ENCODE results near the gene MMD2. TPM values are rescaled to one million over a fixed set of nuclear protein-coding genes. Genes with fewer than 3 reads are reported as not detected.
A peak's percentile ranks its signal among the peaks of the same experiment; 100 is the strongest.
"Not testable (repeated sequence)": the region's sequence is repeated elsewhere in the genome, so short reads cannot be mapped to it uniquely, and the experiment has no call there.

MMD2 gene
- total and polyA plus RNA-seq, 4 donors, result not detected

GRCh38 chr7:4981295-4981890 is 22.4 kb upstream of the MMD2 start:
- not testable (repeated sequence) for H3K27ac ChIP-seq (ENCODE audit: low read depth in 1 of 2, low read length in 1 of 2); ATAC-seq (ENCODE audit: insufficient read depth, low FRiP score); DNase-seq; H3K27me3 ChIP-seq (ENCODE audit: control insufficient read depth in 3 of 3, insufficient read depth in 3 of 3, low read length in 2 of 3); H3K4me3 ChIP-seq; H3K9ac ChIP-seq (ENCODE audit: insufficient read depth in 1 of 2, low read length in 2 of 2); H3K9me3 ChIP-seq (ENCODE audit: control insufficient read depth in 4 of 4, insufficient read depth in 3 of 4, low read length in 3 of 4); H3K4me1 ChIP-seq (ENCODE audit: control insufficient read depth in 5 of 5, insufficient read depth in 5 of 5, low read length in 5 of 5)
- H3K36me3 ChIP-seq (ENCODE audit: control insufficient read depth in 4 of 4, insufficient read depth in 4 of 4, low read length in 4 of 4), result peaks cover 10 to 26% (median 22%) of the 10 kb centered on the region in 4 donors
- 97% methylated on average over 17 of the region's 17 CpGs for WGBS, 2 donors

- DNase-seq; H3K27ac ChIP-seq (ENCODE audit: low read depth in 1 of 2, low read length in 1 of 2); H3K9me3 ChIP-seq (ENCODE audit: control insufficient read depth in 4 of 4, insufficient read depth in 3 of 4, low read length in 3 of 4); H3K4me1 ChIP-seq (ENCODE audit: control insufficient read depth in 5 of 5, insufficient read depth in 5 of 5, low read length in 5 of 5); H3K9ac ChIP-seq (ENCODE audit: insufficient read depth in 1 of 2, low read length in 2 of 2); H3K4me3 ChIP-seq; ATAC-seq (ENCODE audit: insufficient read depth, low FRiP score); H3K27me3 ChIP-seq (ENCODE audit: control insufficient read depth in 3 of 3, insufficient read depth in 3 of 3, low read length in 2 of 3): not testable (repeated sequence)
- H3K36me3 ChIP-seq (ENCODE audit: control insufficient read depth in 4 of 4, insufficient read depth in 4 of 4, low read length in 4 of 4), result peaks cover 1 to 17% (median 11%) of the 10 kb centered on the region in 4 donors
- 96 to 97% methylated on average over 13 of the region's 13 CpGs for WGBS, 2 donors
Measured at GRCh38 chr7:4975626-4976025, 16.6 kb upstream of the MMD2 start.

GRCh38 chr7:4973728-4974198 is 14.8 kb upstream of the MMD2 start:
- Histone ChIP-seq H3K4me1 (ENCODE audit: control insufficient read depth in 5 of 5, insufficient read depth in 5 of 5, low read length in 5 of 5) (peaks cover 0 to 4% (median 0%) of the 10 kb centered on the region in 5 donors), H3K9me3 (ENCODE audit: control insufficient read depth in 4 of 4, insufficient read depth in 3 of 4, low read length in 3 of 4) (no peaks in the 10 kb centered on the region), H3K9ac (ENCODE audit: insufficient read depth in 1 of 2, low read length in 2 of 2) (peak overlapping the region; percentile 28 to 68), H3K36me3 (ENCODE audit: control insufficient read depth in 4 of 4, insufficient read depth in 4 of 4, low read length in 4 of 4) (peaks cover 0 to 11% (median 11%) of the 10 kb centered on the region in 4 donors), H3K27me3 (ENCODE audit: control insufficient read depth in 3 of 3, insufficient read depth in 3 of 3, low read length in 2 of 3) (no peaks in the 10 kb centered on the region), H3K27ac (ENCODE audit: low read depth in 1 of 2, low read length in 1 of 2) (peak overlapping the region; percentile 77 to 92), H3K4me3 (peak overlapping the region; percentile 59)
- 3 to 4% methylated on average over 40 to 41 of the region's 41 CpGs for WGBS, 2 donors
- DNase-seq (peak; percentile 94 to 95 (median 95)), ATAC-seq (ENCODE audit: insufficient read depth, low FRiP score) (peak; percentile 94)
- TF ChIP-seq CTCF (IDR thresholded peaks at IDR 0.05; ENCODE audit: control extremely low read depth, extremely low read depth), result peak; percentile 70

GRCh38 chr7:4972446-4972845 is 13.5 kb upstream of the MMD2 start:
- not testable (repeated sequence) for H3K4me1 ChIP-seq (ENCODE audit: control insufficient read depth in 5 of 5, insufficient read depth in 5 of 5, low read length in 5 of 5); DNase-seq; ATAC-seq (ENCODE audit: insufficient read depth, low FRiP score); H3K9ac ChIP-seq (ENCODE audit: insufficient read depth in 1 of 2, low read length in 2 of 2); H3K27me3 ChIP-seq (ENCODE audit: control insufficient read depth in 3 of 3, insufficient read depth in 3 of 3, low read length in 2 of 3); H3K36me3 ChIP-seq (ENCODE audit: control insufficient read depth in 4 of 4, insufficient read depth in 4 of 4, low read length in 4 of 4); H3K4me3 ChIP-seq; H3K9me3 ChIP-seq (ENCODE audit: control insufficient read depth in 4 of 4, insufficient read depth in 3 of 4, low read length in 3 of 4); H3K27ac ChIP-seq (ENCODE audit: low read depth in 1 of 2, low read length in 1 of 2)
- WGBS, 2 donors, result 77 to 78% methylated on average over 10 of the region's 10 CpGs

GRCh38 chr7:4965295-4966022 is 6.5 kb upstream of the MMD2 start:
- 88% methylated on average over 11 of the region's 11 CpGs for WGBS, 2 donors
- no peak for DNase-seq
- no peak for TF ChIP-seq CTCF (IDR thresholded peaks at IDR 0.05; ENCODE audit: control extremely low read depth, extremely low read depth)
- Histone ChIP-seq H3K4me1 (ENCODE audit: control insufficient read depth in 5 of 5, insufficient read depth in 5 of 5, low read length in 5 of 5) (no peaks in the 10 kb centered on the region), H3K9me3 (ENCODE audit: control insufficient read depth in 4 of 4, insufficient read depth in 3 of 4, low read length in 3 of 4) (no peaks in the 10 kb centered on the region), H3K27ac (ENCODE audit: low read depth in 1 of 2, low read length in 1 of 2) (no peak overlapping the region), H3K4me3 (no peak overlapping the region), H3K36me3 (ENCODE audit: control insufficient read depth in 4 of 4, insufficient read depth in 4 of 4, low read length in 4 of 4) (no peaks in the 10 kb centered on the region), H3K9ac (ENCODE audit: insufficient read depth in 1 of 2, low read length in 2 of 2) (no peak overlapping the region), H3K27me3 (ENCODE audit: control insufficient read depth in 3 of 3, insufficient read depth in 3 of 3, low read length in 2 of 3) (peaks cover 0 to 6% (median 1%) of the 10 kb centered on the region in 3 donors)
- ATAC-seq (ENCODE audit: insufficient read depth, low FRiP score), result no peak
